ENCODE results near the gene RIMBP2.

DNA sequence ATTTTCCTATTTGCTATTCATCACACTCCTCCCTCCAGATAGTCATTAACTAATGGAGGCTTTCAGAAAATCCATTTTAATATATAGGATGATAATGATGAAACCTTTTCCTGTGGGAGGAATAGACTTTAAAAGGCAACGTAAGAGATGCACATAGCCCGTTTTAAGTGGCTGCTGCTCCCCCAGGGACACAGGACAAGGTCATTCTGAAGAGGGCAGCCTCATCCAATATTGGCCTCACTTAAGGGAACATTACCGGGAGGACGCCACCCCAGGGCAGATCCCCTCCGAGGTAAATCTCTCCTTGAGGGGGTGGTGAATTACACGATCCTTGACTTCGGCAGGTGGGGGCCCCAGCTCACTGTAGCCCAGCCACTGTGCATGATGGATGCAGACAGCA, 246.5 kb downstream of the RIMBP2 start:
- TF ChIP-seq, protein P1, sequence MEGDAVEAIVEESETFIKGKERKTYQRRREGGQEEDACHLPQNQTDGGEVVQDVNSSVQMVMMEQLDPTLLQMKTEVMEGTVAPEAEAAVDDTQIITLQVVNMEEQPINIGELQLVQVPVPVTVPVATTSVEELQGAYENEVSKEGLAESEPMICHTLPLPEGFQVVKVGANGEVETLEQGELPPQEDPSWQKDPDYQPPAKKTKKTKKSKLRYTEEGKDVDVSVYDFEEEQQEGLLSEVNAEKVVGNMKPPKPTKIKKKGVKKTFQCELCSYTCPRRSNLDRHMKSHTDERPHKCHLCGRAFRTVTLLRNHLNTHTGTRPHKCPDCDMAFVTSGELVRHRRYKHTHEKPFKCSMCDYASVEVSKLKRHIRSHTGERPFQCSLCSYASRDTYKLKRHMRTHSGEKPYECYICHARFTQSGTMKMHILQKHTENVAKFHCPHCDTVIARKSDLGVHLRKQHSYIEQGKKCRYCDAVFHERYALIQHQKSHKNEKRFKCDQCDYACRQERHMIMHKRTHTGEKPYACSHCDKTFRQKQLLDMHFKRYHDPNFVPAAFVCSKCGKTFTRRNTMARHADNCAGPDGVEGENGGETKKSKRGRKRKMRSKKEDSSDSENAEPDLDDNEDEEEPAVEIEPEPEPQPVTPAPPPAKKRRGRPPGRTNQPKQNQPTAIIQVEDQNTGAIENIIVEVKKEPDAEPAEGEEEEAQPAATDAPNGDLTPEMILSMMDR (IDR thresholded peaks at IDR 0.05; ENCODE audit: insufficient read depth, low read length), result no peak
- TF ChIP-seq GABPA (IDR thresholded peaks at IDR 0.05; ENCODE audit: low read depth), result no peak

Data from HL-60 (cell line).